Esophagus squamous epithelium (tissue), 4 donors: ENCODE results near the gene HES6.

Experiments used
- POLR2A ChIP-seq, 4 donors: fragments of 450-650 bp; IDR thresholded peaks; one replicate each; pipeline ENCODE4 v1.6.1; 2017; ENCODE audit warnings: antibody characterized with exemption in 4 of 4, mild to moderate bottlenecking in 4 of 4, moderate library complexity in 3 of 4
- TF ChIP-seq, protein P1 (sequence below), 6 experiments: fragments of 450-650 bp in 4 of 6; fragments of 200-600 bp in 2 of 6; sonication (generic) in 2 of 6; IDR thresholded peaks; one replicate each; pipeline ENCODE4 v1.5.1; 2016 to 2019; ENCODE audit warnings: antibody characterized with exemption in 6 of 6, mild to moderate bottlenecking in 4 of 6, moderate library complexity in 4 of 6

DNA sequence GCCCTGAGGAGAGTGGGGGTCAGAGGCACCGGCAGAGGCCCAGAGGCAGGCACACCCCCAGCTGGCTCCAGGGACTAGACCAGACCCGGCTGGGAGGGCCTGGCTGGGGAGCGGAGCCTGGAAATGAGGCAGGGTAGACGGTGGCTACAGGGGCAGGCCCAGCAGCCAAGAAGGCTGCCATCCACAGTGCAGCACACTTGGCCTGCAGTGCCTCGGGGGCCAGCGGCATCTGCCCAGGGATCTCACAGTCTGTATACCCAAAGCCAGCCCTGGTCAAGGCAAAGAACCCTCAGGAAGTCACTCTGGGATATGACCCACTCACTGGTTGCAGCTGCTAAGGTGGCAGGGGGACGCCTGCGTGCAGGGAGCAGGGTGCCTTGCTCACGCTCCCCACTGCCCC is 30.8 kb upstream of the HES6 start:
- TF ChIP-seq, protein P1, sequence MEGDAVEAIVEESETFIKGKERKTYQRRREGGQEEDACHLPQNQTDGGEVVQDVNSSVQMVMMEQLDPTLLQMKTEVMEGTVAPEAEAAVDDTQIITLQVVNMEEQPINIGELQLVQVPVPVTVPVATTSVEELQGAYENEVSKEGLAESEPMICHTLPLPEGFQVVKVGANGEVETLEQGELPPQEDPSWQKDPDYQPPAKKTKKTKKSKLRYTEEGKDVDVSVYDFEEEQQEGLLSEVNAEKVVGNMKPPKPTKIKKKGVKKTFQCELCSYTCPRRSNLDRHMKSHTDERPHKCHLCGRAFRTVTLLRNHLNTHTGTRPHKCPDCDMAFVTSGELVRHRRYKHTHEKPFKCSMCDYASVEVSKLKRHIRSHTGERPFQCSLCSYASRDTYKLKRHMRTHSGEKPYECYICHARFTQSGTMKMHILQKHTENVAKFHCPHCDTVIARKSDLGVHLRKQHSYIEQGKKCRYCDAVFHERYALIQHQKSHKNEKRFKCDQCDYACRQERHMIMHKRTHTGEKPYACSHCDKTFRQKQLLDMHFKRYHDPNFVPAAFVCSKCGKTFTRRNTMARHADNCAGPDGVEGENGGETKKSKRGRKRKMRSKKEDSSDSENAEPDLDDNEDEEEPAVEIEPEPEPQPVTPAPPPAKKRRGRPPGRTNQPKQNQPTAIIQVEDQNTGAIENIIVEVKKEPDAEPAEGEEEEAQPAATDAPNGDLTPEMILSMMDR (IDR thresholded peaks at IDR 0.05): no peak
- no peak for TF ChIP-seq POLR2A (IDR thresholded peaks at IDR 0.05)
